NCI-H526 treated with DMSO at 0.1 percent for 48 hours (cell line): Measurements from ENCODE around the gene SYDE1.
A peak's percentile ranks its signal among the peaks of the same experiment; 100 is the strongest.

Experiments
- DNase-seq: peaks from one replicate; lab custom pipeline; 2025; lab: John Stamatoyannopoulos, UW

Gene SYDE1

GRCh38 chr19:15108845-15109767 is 1.9 kb downstream of the SYDE1 start:
- DNase-seq = no peak

- no peak for DNase-seq
Measured at GRCh38 chr19:15109768-15110417, 2.7 kb downstream of the SYDE1 start.

- DNase-seq = no peak
Measured at GRCh38 chr19:15110418-15110815, 3.2 kb downstream of the SYDE1 start.

GRCh38 chr19:15111758-15112157 is 4.6 kb downstream of the SYDE1 start:
- DNase-seq = no peak

- no peak for DNase-seq
Measured at GRCh38 chr19:15112385-15112784, 5.2 kb downstream of the SYDE1 start.

- DNase-seq = no peak
Measured at GRCh38 chr19:15113245-15114152, 6.3 kb downstream of the SYDE1 start.

GRCh38 chr19:15114153-15114540 is 6.9 kb downstream of the SYDE1 start:
- DNase-seq = no peak

GRCh38 chr19:15115080-15115479 is 7.9 kb downstream of the SYDE1 start:
- no peak for DNase-seq

- DNase-seq = no peak
Measured at GRCh38 chr19:15115762-15116615, 8.8 kb downstream of the SYDE1 start.

- no peak for DNase-seq
Measured at GRCh38 chr19:15116856-15117255, 9.7 kb downstream of the SYDE1 start.

GRCh38 chr19:15118248-15118647 is 11.0 kb downstream of the SYDE1 start:
- no peak for DNase-seq

- DNase-seq = no peak
Measured at GRCh38 chr19:15118789-15119494, 11.7 kb downstream of the SYDE1 start.

GRCh38 chr19:15120135-15121026 is 13.2 kb downstream of the SYDE1 start:
- DNase-seq = no peak

GRCh38 chr19:15122331-15123030 is 15.3 kb downstream of the SYDE1 start:
- DNase-seq = no peak

- no peak for DNase-seq
Measured at GRCh38 chr19:15123031-15123890, 16.1 kb downstream of the SYDE1 start.

GRCh38 chr19:15123900-15124299 is 16.7 kb downstream of the SYDE1 start:
- DNase-seq = no peak

- peak; percentile 34 for DNase-seq
Measured at GRCh38 chr19:15124572-15125231, 17.5 kb downstream of the SYDE1 start.
